Loucy (cell line): ENCODE data around the gene C1QL1.

Experiments
- H2AFZ ChIP-seq: fragments of 200-600 bp; sonication (generic); 2 replicates; pipeline ENCODE4 v1.6.0; 2016; ENCODE audit warnings: antibody characterized with exemption, mild to moderate bottlenecking, low read length, moderate library complexity
- H3F3A ChIP-seq: fragments of 200-600 bp; 2 replicates; pipeline ENCODE4 v1.6.0; 2016; ENCODE audit warnings: antibody characterized with exemption, low read depth, mild to moderate bottlenecking
- H3K27me3 ChIP-seq: fragments of 200-600 bp; sonication (generic); 2 replicates; pipeline ENCODE4 v1.6.1; 2014; ENCODE audit warnings: low read length, mild to moderate bottlenecking; ENCODE audit not compliant: insufficient read depth, poor library complexity, severe bottlenecking
- H3K36me3 ChIP-seq: fragments of 200-600 bp; sonication (generic); 2 replicates; pipeline ENCODE4 v1.6.1; 2016; ENCODE audit warnings: low read length; ENCODE audit not compliant: insufficient read depth
- H3K4me1 ChIP-seq: fragments of 200-600 bp; sonication (generic); 2 replicates; pipeline ENCODE4 v1.5.1; 2014; ENCODE audit warnings: low read length, mild to moderate bottlenecking; ENCODE audit not compliant: insufficient read depth, poor library complexity, severe bottlenecking
- H3K4me2 ChIP-seq: fragments of 200-600 bp; sonication (generic); 2 replicates; pipeline ENCODE4 v1.6.0; 2014; ENCODE audit warnings: antibody characterized with exemption, low read length, low read depth, mild to moderate bottlenecking; ENCODE audit not compliant: poor library complexity, severe bottlenecking
- H3K4me3 ChIP-seq: fragments of 200-600 bp; sonication (generic); 2 replicates; pipeline ENCODE4 v1.5.1; 2014; ENCODE audit warnings: low read length, mild to moderate bottlenecking, mixed read lengths; ENCODE audit not compliant: poor library complexity, severe bottlenecking
- H3K79me2 ChIP-seq: fragments of 200-600 bp; sonication (generic); 2 replicates; pipeline ENCODE4 v1.6.1; 2014; ENCODE audit warnings: low read length; ENCODE audit not compliant: insufficient read depth
- H3K9ac ChIP-seq: fragments of 200-600 bp; sonication (generic); 2 replicates; pipeline ENCODE4 v1.6.0; 2014; ENCODE audit warnings: mild to moderate bottlenecking, low read depth, low read length, moderate library complexity; ENCODE audit not compliant: poor library complexity, severe bottlenecking
- H3K9me2 ChIP-seq: fragments of 200-600 bp; sonication (generic); replicated peaks from 2 replicates; pipeline ENCODE4 v1.6.1; 2016; ENCODE audit warnings: low read depth, low read length, mixed read lengths
- H3K9me3 ChIP-seq: fragments of 200-600 bp; sonication (generic); 2 replicates; pipeline ENCODE4 v1.6.1; 2014; ENCODE audit warnings: mild to moderate bottlenecking, antibody characterized with exemption, low read length, low read depth; ENCODE audit not compliant: insufficient read depth
- H4K20me1 ChIP-seq: fragments of 200-600 bp; sonication (generic); 2 replicates; pipeline ENCODE4 v1.6.0; 2014; ENCODE audit warnings: antibody characterized with exemption, low read length, mild to moderate bottlenecking; ENCODE audit not compliant: insufficient read depth, poor library complexity, severe bottlenecking
- CTCF ChIP-seq: fragments of 200-600 bp; sonication (generic); conservative IDR thresholded peaks from 2 replicates; pipeline ENCODE4 v1.5.1; 2014; ENCODE audit warnings: mild to moderate bottlenecking, antibody characterized with exemption, low read length
- EZH2phosphoT487 ChIP-seq: fragments of 200-600 bp; IDR thresholded peaks from 2 replicates; pipeline ENCODE4 v1.6.1; 2018; ENCODE audit warnings: antibody characterized with exemption, mild to moderate bottlenecking, moderate library complexity, borderline replicate concordance

C1QL1 gene

GRCh38 chr17:44915321-44915726 lies 52.8 kb downstream of the C1QL1 start, which contains the start of gene GFAP:
GFAP (minus strand) TSS chr17:44915500; CDS start chr17:44915486, 14 bp downstream.
- Histone ChIP-seq H3K27me3 (no peaks in the 10 kb centered on the region), H3K36me3 (no peaks in the 10 kb centered on the region), H3K4me2 (no peak within 1 kb of the TSS)

GRCh38 chr17:44914698-44915271 lies 53.3 kb downstream of the C1QL1 start:
- no peaks in the 10 kb centered on the region for H3K79me2 ChIP-seq
- H2AFZ ChIP-seq: no peak overlapping the region
- no peaks in the 10 kb centered on the region for H3K27me3 ChIP-seq
- no peaks in the 10 kb centered on the region for H3K9me2 ChIP-seq
- no peak for TF ChIP-seq CTCF
- TF ChIP-seq EZH2phosphoT487: no peak
- no peaks in the 10 kb centered on the region for H3F3A ChIP-seq
- H3K4me3 ChIP-seq: no peak overlapping the region
- H3K36me3 ChIP-seq: no peaks in the 10 kb centered on the region
- no peaks in the 10 kb centered on the region for H3K9me3 ChIP-seq
- no peak overlapping the region for H3K4me2 ChIP-seq
- no peak overlapping the region for H3K9ac ChIP-seq
- H3K4me1 ChIP-seq: no peaks in the 10 kb centered on the region
- H4K20me1 ChIP-seq: no peaks in the 10 kb centered on the region

More at GRCh38 chr17:44915321-44915726, 52.8 kb downstream of the C1QL1 start, which contains the start of gene GFAP:
- TF ChIP-seq CTCF (no peak), EZH2phosphoT487 (no peak)
- peaks cover 2% of the 10 kb centered on the region for H3K4me1 ChIP-seq
- H3F3A ChIP-seq: no peaks in the 10 kb centered on the region
- H3K9me2 ChIP-seq: no peaks in the 10 kb centered on the region
- H4K20me1 ChIP-seq: no peaks in the 10 kb centered on the region
- no peak within 1 kb of the TSS for H2AFZ ChIP-seq
- no peak within 1 kb of the TSS for H3K4me3 ChIP-seq
- no peaks in the 10 kb centered on the region for H3K79me2 ChIP-seq
- no peak within 1 kb of the TSS for H3K9ac ChIP-seq
- H3K9me3 ChIP-seq: no peaks in the 10 kb centered on the region

GRCh38 chr17:44914148-44914547 lies 54.0 kb downstream of the C1QL1 start:
- Histone ChIP-seq H3K4me2 (no peak overlapping the region), H2AFZ (no peak overlapping the region), H3K9me2 (no peaks in the 10 kb centered on the region), H3K9ac (no peak overlapping the region), H3K4me3 (no peak overlapping the region), H3K79me2 (no peaks in the 10 kb centered on the region), H4K20me1 (no peaks in the 10 kb centered on the region), H3K9me3 (no peaks in the 10 kb centered on the region), H3K4me1 (no peaks in the 10 kb centered on the region), H3F3A (no peaks in the 10 kb centered on the region), H3K36me3 (no peaks in the 10 kb centered on the region), H3K27me3 (no peaks in the 10 kb centered on the region)
- TF ChIP-seq CTCF (no peak), EZH2phosphoT487 (no peak)
